ENCODE measurements around the gene LMBR1.
"Not testable (repeated sequence)": the region's sequence is repeated elsewhere in the genome, so short reads cannot be mapped to it uniquely, and the experiment has no call there.

Gene LMBR1

DNA sequence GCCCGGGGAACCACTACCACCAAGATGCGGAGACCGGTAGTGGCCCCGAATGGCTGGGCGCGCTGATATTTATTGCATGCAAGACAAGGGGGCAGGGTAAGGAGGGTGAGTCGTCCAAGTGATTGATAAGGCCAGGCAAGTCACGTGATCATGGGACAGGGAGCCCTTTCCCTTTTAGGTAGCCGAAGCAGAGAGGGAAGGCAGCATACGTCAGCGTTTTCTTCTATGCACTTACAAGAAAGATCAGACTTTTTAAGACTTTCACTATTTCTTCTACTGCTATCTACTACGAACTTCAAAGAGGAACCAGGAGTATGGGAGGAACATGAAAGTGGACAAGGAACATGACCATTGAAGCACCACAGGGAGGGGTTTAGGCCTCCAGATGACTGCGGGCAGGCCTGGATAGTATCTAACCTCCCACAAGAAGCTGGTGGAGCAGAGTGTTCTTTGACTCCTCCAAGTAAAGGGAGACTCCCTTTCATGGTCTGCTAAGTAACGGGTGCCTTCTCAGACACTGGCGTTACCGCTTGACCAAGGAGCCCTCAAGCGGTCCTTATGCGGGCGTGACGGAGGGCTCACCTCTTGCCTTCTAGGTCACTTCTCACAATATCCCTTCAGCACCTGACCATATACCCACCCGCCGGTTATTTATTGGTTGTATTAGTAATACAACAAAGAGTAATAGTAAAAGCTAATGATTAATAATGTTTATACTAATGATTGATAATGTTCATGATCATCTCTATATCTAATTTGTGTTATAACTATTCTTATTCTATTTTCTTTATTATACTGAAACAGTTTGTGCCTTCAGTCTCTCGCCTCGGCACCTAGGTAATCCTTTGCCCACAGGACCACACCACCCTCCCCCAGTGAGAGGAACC lies 27.7 kb upstream of the LMBR1 start:
- H3K27ac Mint-ChIP-seq; H3K36me3 Mint-ChIP-seq (ENCODE audit: low read depth); H3K4me3 Mint-ChIP-seq; H3K9me3 Mint-ChIP-seq; DNase-seq: not testable (repeated sequence)
- H3K27me3 Mint-ChIP-seq: peaks cover 27% of the 10 kb centered on the region
- H3K4me1 Mint-ChIP-seq (ENCODE audit: low read depth): peaks cover 58% of the 10 kb centered on the region

DNA sequence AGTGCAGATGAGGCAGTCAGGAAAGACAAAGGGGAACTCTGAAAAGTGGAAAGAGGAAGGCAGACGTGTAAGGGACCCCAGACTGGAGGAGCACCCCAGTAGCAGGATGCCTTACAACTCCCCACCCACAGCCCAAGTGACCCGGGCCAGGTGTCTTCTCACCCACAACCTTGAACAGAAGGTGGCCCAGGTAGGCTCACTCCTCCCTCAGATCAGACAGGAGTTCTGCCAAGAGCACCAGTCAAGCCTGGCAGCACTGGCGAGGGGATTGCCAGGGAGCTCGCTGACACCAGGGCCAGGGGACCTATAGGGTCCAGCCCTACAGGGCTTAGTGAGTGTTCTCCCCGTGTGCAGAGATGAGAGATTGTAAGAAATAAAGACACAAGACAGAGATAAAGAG lies 27.1 kb upstream of the LMBR1 start:
- DNase-seq: no peak
- peaks cover 32% of the 10 kb centered on the region for H3K27me3 Mint-ChIP-seq
- no peak overlapping the region for H3K27ac Mint-ChIP-seq
- H3K9me3 Mint-ChIP-seq: peaks cover 2% of the 10 kb centered on the region
- H3K4me3 Mint-ChIP-seq: no peak overlapping the region
- H3K4me1 Mint-ChIP-seq (ENCODE audit: low read depth): peaks cover 58% of the 10 kb centered on the region
- no peaks in the 10 kb centered on the region for H3K36me3 Mint-ChIP-seq (ENCODE audit: low read depth)

DNA sequence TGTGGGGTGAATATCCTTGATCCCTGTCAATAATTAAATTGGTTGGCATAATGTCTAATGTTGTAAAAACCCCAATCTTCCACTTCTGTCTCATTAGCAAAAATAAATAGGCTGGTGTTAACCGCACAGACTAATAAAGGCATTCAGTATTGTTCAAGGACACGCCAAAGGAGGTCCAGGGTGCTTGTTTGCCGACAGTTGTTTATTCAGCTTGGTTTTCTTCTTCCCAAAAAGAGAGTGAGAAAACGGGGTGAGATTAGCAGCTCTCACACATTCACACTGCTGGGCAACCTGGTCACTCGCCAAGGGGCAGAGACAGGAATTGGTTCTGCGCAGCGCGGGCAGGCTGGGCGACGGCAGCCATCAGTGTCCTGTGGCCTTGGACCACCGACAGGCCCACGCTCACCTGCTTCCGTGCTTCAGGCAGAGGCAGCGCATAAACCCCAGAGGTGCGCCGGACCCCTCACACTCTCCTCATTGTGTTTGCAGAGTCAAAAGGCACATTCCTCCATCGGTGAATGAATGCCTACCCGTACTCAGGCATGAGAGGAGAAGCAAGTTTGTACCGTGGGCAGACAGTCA lies 26.2 kb upstream of the LMBR1 start:
- Mint-ChIP-seq H3K27ac (peak overlapping the region; percentile 86), H3K36me3 (ENCODE audit: low read depth) (no peaks in the 10 kb centered on the region), H3K4me1 (ENCODE audit: low read depth) (peaks cover 54% of the 10 kb centered on the region), H3K27me3 (peaks cover 28% of the 10 kb centered on the region), H3K9me3 (peaks cover 2% of the 10 kb centered on the region), H3K4me3 (no peak overlapping the region)
- no peak for DNase-seq

DNA sequence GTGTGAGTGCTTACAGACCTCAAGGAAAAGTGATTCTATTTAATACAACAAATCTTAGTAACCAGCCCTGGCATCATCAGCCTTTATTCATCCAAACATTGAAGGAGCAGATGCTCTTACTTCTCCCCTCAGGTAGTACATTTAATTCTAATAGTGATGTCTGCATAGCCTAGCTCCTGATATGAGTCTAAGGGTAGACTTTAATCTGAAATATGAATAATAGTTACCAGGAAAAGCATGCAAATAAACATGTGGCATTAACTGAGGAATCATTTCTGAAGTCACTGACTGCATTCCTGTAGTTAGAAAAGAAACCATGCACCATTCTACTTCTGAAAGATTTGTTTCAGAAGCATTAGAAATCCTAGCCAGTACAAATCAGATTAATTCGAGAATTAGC lies 25.7 kb upstream of the LMBR1 start:
- Mint-ChIP-seq H3K27ac (peak overlapping the region; percentile 86), H3K4me1 (ENCODE audit: low read depth) (peaks cover 49% of the 10 kb centered on the region), H3K36me3 (ENCODE audit: low read depth) (no peaks in the 10 kb centered on the region)

DNA sequence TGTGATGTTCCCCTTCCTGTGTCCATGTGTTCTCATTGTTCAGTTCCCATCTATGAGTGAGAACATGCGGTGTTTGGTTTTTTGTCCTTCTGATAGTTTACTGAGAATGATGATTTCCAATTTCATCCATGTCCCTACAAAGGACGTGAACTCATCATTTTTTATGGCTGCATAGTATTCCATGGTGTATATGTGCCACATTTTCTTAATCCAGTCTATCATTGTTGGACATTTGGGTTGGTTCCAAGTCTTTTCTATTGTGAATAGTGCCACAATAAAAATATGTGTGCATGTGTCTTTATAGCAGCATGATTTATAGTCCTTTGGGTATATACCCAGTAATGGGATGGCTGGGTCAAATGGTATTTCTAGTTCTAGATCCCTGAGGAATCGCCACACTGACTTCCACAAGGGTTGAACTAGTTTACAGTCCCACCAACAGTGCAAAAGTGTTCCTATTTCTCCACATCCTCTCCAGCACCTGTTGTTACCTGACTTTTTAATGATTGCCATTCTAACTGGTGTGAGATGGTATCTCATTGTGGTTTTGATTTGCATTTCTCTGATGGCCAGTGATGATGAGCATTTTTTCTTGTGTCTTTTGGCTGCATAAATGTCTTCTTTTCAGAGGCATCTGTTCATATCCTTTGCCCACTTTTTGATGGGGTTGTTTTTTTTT lies 16.7 kb upstream of the LMBR1 start:
- H3K4me3 Mint-ChIP-seq; H3K4me1 Mint-ChIP-seq (ENCODE audit: low read depth); H3K9me3 Mint-ChIP-seq; H3K36me3 Mint-ChIP-seq (ENCODE audit: low read depth); H3K27ac Mint-ChIP-seq; DNase-seq: not testable (repeated sequence)
- H3K27me3 Mint-ChIP-seq: peaks cover 17% of the 10 kb centered on the region

More for the DNA sequence above, 25.7 kb upstream of the LMBR1 start:
- H3K4me3 Mint-ChIP-seq: no peak overlapping the region
- no peak for DNase-seq
- peaks cover 2% of the 10 kb centered on the region for H3K9me3 Mint-ChIP-seq
- peaks cover 32% of the 10 kb centered on the region for H3K27me3 Mint-ChIP-seq

DNA sequence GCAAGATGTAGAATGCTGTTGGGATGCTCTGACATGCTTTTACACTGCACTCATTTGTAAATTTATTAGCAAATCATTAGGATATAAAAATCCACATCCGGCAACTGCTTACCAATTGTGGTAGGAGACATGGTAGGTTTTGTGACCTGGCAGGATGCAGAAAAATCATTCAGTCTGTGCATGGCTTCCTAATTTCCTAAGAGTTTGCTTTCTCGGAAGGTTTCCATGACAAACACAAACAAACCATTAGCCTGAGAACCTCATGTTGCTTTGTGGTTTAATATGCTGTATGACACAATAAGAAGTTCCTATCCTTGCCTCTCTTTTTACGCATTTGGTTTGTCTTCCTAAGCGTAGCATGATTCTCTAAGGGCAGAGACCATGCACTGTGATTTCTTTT lies 14.7 kb upstream of the LMBR1 start:
- H3K4me1 Mint-ChIP-seq (ENCODE audit: low read depth): peaks cover 15% of the 10 kb centered on the region
- H3K4me3 Mint-ChIP-seq: no peak overlapping the region
- no peak for DNase-seq
- no peaks in the 10 kb centered on the region for H3K36me3 Mint-ChIP-seq (ENCODE audit: low read depth)
- peaks cover 10% of the 10 kb centered on the region for H3K27me3 Mint-ChIP-seq
- no peak overlapping the region for H3K27ac Mint-ChIP-seq
- H3K9me3 Mint-ChIP-seq: no peaks in the 10 kb centered on the region

DNA sequence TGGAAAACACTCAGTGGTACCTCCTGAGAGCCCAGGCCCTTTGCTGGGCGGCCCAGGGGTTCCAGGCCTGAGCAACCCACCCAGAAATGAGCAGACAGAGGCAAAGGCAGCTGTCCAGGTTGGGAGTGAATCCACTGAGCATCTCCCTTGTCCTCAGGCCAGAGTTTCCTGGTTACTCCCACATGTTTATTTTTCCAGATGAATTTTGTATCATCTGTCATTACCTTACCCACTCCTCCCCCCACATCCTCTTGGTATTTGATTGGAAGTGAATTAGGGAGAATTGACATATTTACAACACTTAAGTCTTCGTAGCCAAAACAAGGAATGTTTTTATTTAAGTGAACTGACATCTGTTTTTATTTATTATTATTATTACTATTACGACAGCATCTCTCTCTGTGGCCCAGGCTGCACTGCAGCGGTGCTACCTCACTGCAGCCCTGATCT lies 13.2 kb upstream of the LMBR1 start:
- H3K36me3 Mint-ChIP-seq (ENCODE audit: low read depth): no peaks in the 10 kb centered on the region
- H3K9me3 Mint-ChIP-seq: no peaks in the 10 kb centered on the region
- no peak for DNase-seq
- H3K27me3 Mint-ChIP-seq: peaks cover 6% of the 10 kb centered on the region
- H3K4me3 Mint-ChIP-seq: no peak overlapping the region
- no peak overlapping the region for H3K27ac Mint-ChIP-seq
- H3K4me1 Mint-ChIP-seq (ENCODE audit: low read depth): peaks cover 17% of the 10 kb centered on the region

DNA sequence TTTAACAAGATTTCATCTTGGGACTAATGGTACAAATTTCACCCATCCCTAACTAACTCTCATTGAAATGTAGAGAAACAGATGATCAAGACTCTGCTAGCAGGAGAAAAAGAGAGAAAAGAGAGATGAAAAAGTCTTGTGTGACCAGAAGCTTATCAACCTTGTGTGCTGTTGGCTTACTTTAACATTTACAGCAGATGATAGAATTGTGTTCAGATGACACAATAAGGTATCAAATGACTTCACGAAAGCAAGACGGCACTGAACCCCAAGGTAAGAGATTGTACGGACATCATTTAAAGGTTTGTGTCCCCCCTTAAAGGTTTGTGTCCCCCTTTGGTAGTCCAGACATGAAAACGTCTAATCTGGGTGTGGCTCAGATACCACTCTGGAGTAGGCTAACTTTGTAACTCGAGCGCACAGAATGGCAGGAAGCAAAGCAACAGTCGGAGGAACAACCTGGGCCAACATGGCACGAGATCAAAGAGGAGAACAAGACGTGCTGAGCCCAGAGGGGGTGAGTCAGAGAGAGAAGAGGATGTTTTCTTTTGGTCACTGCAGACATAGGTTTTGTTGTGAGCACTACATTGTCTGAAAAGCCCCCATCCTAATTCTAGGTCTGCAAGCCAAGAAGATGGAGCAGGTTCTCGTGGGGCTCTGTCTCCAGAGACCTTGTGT lies 10.4 kb upstream of the LMBR1 start:
- H3K9me3 Mint-ChIP-seq: no peaks in the 10 kb centered on the region
- no peaks in the 10 kb centered on the region for H3K36me3 Mint-ChIP-seq (ENCODE audit: low read depth)
- DNase-seq: no peak
- H3K27ac Mint-ChIP-seq: no peak overlapping the region
- H3K4me1 Mint-ChIP-seq (ENCODE audit: low read depth): peaks cover 13% of the 10 kb centered on the region
- no peak overlapping the region for H3K4me3 Mint-ChIP-seq
- H3K27me3 Mint-ChIP-seq: peaks cover 3% of the 10 kb centered on the region

DNA sequence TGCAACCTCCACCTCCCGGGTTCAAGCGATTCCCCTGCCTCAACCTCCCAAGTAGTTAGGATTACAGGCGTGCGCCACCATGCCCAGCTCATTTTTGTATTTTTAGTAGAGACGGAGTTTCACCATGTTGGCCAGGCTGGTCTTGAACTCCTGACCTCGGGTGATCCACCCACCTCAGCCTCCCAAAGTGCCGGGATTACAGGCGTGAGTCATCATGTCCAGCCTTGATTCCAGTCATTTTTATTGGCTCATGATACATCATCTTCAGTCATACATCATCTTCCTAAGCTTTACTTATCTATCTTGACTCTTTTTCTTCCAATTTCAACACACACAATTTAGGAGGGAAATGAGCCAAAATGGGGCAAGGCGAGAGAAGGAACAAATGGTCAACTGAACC lies 7.1 kb upstream of the LMBR1 start:
- not testable (repeated sequence) for H3K36me3 Mint-ChIP-seq (ENCODE audit: low read depth); H3K27me3 Mint-ChIP-seq; H3K9me3 Mint-ChIP-seq

DNA sequence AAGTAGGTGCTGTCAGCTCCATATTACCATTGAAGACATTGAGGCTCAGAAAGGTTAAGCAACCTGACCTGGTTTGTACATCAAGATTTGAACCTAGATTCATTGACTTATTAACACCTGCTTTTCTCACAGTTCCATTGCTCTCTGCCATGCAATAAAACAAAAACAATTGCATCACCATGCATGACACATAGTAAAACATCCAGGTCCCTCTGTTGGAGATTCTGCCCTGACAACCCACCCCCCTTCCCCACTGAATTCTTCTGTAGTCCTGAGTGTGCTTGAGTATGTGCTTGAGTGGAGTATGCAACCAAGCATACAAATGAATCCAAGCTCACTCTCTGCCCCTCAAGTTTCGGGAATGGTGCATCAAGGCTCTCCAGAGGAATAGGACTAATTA lies 6.0 kb upstream of the LMBR1 start:
- DNase-seq: no peak
- no peak overlapping the region for H3K4me3 Mint-ChIP-seq
- H3K36me3 Mint-ChIP-seq (ENCODE audit: low read depth): no peaks in the 10 kb centered on the region
- H3K4me1 Mint-ChIP-seq (ENCODE audit: low read depth): peaks cover 38% of the 10 kb centered on the region
- H3K27ac Mint-ChIP-seq: no peak overlapping the region
- H3K9me3 Mint-ChIP-seq: no peaks in the 10 kb centered on the region
- H3K27me3 Mint-ChIP-seq: peaks cover 3% of the 10 kb centered on the region

More for the DNA sequence above, 7.1 kb upstream of the LMBR1 start:
- H3K4me3 Mint-ChIP-seq, DNase-seq, H3K27ac Mint-ChIP-seq: not testable (repeated sequence)
- H3K4me1 Mint-ChIP-seq (ENCODE audit: low read depth): peaks cover 30% of the 10 kb centered on the region

DNA sequence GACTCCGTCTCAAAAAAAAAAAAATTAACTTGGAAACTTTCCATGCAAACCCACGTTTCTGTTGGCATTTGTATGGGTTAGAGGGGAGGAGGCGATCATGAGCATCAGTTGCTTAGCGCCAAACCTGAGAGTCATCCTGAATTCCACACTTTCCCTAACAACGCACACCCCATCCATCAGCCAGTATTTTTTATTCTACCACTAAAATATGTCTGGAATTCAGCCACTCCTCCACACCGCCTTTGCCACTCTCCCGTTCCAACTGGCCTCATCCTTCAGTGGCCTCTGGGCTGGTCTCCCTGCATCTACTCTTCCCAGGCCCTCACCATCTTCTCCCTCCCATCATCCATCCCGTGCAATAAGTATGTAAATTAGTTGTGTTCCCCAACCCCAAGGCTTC lies 4.7 kb upstream of the LMBR1 start:
- H3K27ac Mint-ChIP-seq: no peak overlapping the region
- DNase-seq: no peak
- peaks cover 5% of the 10 kb centered on the region for H3K36me3 Mint-ChIP-seq (ENCODE audit: low read depth)
- no peaks in the 10 kb centered on the region for H3K9me3 Mint-ChIP-seq
- H3K4me1 Mint-ChIP-seq (ENCODE audit: low read depth): peaks cover 31% of the 10 kb centered on the region
- H3K4me3 Mint-ChIP-seq: no peak overlapping the region
- peaks cover 3% of the 10 kb centered on the region for H3K27me3 Mint-ChIP-seq

DNA sequence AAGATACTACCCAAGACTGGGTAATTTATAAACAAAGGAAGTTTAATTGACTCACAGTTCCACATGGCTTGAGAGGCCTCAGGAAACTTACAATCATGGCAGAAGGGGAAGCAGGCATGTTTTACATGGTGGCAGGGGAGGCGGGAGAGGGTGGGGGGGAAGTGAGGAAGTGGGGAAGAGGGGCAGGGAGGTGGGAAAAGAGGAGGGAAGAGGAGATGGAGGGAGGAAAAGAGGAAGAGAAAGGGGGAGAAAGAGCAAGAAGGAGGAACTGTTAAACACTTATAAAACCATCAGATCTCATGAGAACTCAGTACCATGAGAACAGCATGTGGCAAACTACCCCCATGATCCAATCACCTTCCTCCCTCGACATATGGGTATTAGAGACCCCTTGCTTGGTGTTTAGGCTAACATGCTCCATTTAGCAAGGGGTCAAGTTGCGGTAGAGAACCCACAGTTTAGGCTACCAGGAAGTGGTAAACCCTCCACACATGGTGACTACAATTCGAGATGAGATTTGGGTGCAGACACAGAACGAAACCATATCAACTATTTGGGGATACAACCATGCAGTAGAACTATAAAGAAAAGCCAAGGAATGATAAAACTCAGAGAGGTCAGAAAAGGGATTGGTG lies 3.5 kb upstream of the LMBR1 start:
- H3K4me3 Mint-ChIP-seq: no peak overlapping the region
- H3K27me3 Mint-ChIP-seq: peaks cover 2% of the 10 kb centered on the region
- DNase-seq: no peak
- peaks cover 10% of the 10 kb centered on the region for H3K36me3 Mint-ChIP-seq (ENCODE audit: low read depth)
- H3K4me1 Mint-ChIP-seq (ENCODE audit: low read depth): peaks cover 34% of the 10 kb centered on the region
- no peaks in the 10 kb centered on the region for H3K9me3 Mint-ChIP-seq
- no peak overlapping the region for H3K27ac Mint-ChIP-seq

DNA sequence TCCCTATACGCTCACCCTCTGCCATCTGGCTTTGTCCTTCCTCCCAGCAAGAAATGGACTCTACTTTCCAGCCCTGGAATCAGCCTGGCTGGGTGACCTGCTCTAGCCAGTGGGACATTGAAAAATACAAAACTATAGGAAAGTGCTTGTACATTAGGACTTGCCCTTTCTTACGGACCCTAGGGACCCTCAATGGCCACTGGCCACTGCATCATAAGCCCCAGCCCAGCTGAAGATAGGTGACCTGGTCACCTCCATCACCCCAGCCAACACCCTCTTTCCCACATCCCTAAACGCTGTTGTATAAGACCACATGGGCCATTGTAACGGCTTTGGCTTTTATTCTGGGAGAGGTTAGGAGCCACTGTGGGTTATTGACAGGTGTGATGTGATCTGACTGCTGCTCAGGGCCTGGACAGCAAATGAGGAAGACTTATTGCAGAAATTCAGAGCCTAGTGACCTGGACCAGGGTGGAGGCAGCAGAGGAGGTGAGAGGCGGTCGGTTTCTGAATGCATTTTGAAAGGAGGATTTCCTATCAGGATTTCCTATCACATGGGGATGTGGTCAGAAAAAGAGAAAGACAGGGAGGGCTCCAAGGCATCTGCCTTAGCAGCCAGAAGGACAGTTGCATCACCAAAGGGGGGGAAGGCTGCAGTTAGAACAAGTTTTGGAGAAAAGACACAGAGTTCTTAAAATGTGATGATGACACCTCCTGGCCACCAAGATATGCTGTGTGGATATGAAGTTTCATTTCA lies 2.2 kb upstream of the LMBR1 start:
- Mint-ChIP-seq H3K4me1 (ENCODE audit: low read depth) (peaks cover 40% of the 10 kb centered on the region), H3K4me3 (peak overlapping the region; percentile 21), H3K9me3 (no peaks in the 10 kb centered on the region), H3K36me3 (ENCODE audit: low read depth) (peaks cover 12% of the 10 kb centered on the region), H3K27me3 (no peaks in the 10 kb centered on the region), H3K27ac (peak overlapping the region; percentile 24)
- no peak for DNase-seq

All from activated T-cell treated with anti-CD3 and anti-CD28 coated beads, Interleukin-2, amount 50 U/mL, for 24 hours (primary cell).